Suprapubic skin (tissue), 3 donors: ENCODE data around the gene SMR3A.

Experiments
- CTCF ChIP-seq, 2 donors: fragments of 200-600 bp in 1 of 2; fragments of 450-650 bp in 1 of 2; sonication (generic) in 1 of 2; IDR thresholded peaks; one replicate each; pipeline ENCODE4 v1.5.1; 2016 to 2019; ENCODE audit warnings: antibody characterized with exemption in 2 of 2, mild to moderate bottlenecking in 1 of 2, moderate library complexity in 1 of 2
- POLR2A ChIP-seq, 2 donors: fragments of 450-650 bp; IDR thresholded peaks; one replicate each; pipeline ENCODE4 v1.6.1; 2017; ENCODE audit warnings: antibody characterized with exemption in 2 of 2, mild to moderate bottlenecking in 2 of 2, moderate library complexity in 2 of 2

- TF ChIP-seq CTCF (IDR thresholded peaks at IDR 0.05) (no peak), POLR2A (IDR thresholded peaks at IDR 0.05) (no peak)
These were observed 4.9 kb downstream of the SMR3A start for GRCh38 chr4:70365479-70365878.
